ENCODE measurements around the gene SPTAN1.

DNA sequence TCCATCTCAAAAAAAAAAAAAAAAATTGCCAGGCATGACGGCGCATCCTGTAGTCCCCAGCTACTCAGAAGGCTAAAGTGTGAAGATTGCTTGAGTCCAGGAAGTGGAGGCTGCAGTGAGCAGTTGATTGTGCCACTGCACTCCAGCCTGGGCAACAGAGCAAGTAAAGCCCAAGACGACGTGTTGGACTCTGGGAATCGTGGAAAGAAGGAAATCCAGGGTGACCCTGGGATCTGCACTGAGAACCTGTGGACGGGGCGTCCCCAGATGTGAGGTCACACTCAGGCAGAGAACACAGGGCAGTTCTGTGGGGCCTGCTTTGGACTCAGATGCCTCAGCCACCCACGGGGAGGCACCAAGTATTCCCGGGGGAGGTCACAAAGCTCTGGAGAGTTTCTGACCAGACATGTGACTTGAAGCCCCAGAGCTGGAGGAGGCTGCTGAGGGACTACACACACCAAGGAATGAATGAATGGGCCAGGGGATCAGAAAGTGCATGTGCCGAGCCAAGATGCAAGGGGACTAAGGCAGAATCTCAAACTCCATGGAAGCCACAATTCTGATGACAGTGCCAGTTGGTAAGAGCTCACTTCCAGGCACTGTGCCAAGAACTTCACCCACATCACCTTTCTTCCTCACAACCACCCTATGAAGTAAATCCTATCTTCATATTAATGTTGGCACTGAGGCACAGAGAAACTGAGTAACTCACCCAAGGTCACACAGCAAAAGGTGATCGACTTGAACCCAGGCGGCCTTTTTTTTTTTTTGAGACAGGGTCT is 91.3 kb downstream of the SPTAN1 start:
- TF ChIP-seq CTCF (IDR thresholded peaks at IDR 0.05 in 2 of 3, conservative IDR thresholded peaks at IDR 0.05 in 1 of 3; ENCODE audit: borderline replicate concordance in 1 of 3, insufficient read depth in 1 of 3, low read depth in 2 of 3, low read length in 2 of 3): no peak
- no peak for TF ChIP-seq CEBPB (IDR thresholded peaks at IDR 0.05; ENCODE audit: low read depth)
- TF ChIP-seq POLR2A (IDR thresholded peaks at IDR 0.05; ENCODE audit: borderline replicate concordance, extremely low read depth, insufficient read depth, insufficient read length): no peak
- TF ChIP-seq SIN3A (IDR thresholded peaks at IDR 0.05; ENCODE audit: low read depth): no peak
- TF ChIP-seq YY1 (IDR thresholded peaks at IDR 0.05; ENCODE audit: extremely low read depth, insufficient replicate concordance, low read depth, low read length): no peak
- TF ChIP-seq RAD21 (IDR thresholded peaks at IDR 0.05; ENCODE audit: low read depth): no peak
- TF ChIP-seq, protein P1, sequence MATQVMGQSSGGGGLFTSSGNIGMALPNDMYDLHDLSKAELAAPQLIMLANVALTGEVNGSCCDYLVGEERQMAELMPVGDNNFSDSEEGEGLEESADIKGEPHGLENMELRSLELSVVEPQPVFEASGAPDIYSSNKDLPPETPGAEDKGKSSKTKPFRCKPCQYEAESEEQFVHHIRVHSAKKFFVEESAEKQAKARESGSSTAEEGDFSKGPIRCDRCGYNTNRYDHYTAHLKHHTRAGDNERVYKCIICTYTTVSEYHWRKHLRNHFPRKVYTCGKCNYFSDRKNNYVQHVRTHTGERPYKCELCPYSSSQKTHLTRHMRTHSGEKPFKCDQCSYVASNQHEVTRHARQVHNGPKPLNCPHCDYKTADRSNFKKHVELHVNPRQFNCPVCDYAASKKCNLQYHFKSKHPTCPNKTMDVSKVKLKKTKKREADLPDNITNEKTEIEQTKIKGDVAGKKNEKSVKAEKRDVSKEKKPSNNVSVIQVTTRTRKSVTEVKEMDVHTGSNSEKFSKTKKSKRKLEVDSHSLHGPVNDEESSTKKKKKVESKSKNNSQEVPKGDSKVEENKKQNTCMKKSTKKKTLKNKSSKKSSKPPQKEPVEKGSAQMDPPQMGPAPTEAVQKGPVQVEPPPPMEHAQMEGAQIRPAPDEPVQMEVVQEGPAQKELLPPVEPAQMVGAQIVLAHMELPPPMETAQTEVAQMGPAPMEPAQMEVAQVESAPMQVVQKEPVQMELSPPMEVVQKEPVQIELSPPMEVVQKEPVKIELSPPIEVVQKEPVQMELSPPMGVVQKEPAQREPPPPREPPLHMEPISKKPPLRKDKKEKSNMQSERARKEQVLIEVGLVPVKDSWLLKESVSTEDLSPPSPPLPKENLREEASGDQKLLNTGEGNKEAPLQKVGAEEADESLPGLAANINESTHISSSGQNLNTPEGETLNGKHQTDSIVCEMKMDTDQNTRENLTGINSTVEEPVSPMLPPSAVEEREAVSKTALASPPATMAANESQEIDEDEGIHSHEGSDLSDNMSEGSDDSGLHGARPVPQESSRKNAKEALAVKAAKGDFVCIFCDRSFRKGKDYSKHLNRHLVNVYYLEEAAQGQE (IDR thresholded peaks at IDR 0.05; ENCODE audit: low read depth): no peak
